Astrocyte of the spinal cord (primary cell): ENCODE data around the gene FXYD3.
A peak's percentile ranks its signal among the peaks of the same experiment; 100 is the strongest.

Experiments used
- DNase-seq: peaks from one replicate; pipeline ENCODE4 v3.0.0; 2011; ENCODE audit warnings: low read depth, low spot score
- H3K4me3 ChIP-seq: 2 replicates; pipeline ENCODE4 v1.5.1; 2011; ENCODE audit warnings: low read depth, mild to moderate bottlenecking, low read length, moderate library complexity
- CTCF ChIP-seq: IDR thresholded peaks from 2 replicates; pipeline ENCODE4 v1.5.1; 2012; ENCODE audit warnings: low read depth, mild to moderate bottlenecking, low read length, inconsistent platforms
- in situ Hi-C: cut with HindIII; loops from 2 replicates; pipeline ENCODE4 v1.10.0; 2017; ENCODE audit warnings: low sequenced_read_pairs

FXYD3 gene

GRCh38 chr19:35134601-35135242 is 19.1 kb downstream of the FXYD3 start, which contains the start of gene LGI4:
TSS of gene LGI4 (minus strand) at chr19:35135059. CDS start at chr19:35134680, 379 bp downstream.
- no peak for TF ChIP-seq CTCF
- DNase-seq, result no peak
- in situ Hi-C loops, result no loop called here
- H3K4me3 ChIP-seq, result no peak within 1 kb of the TSS

GRCh38 chr19:35135389-35135909 is 19.8 kb downstream of the FXYD3 start:
- in situ Hi-C loops, result no loop called here
- peak; percentile 89 for TF ChIP-seq CTCF
- DNase-seq, result peak; percentile 44
- H3K4me3 ChIP-seq, result no peak overlapping the region

- no peak overlapping the region for H3K4me3 ChIP-seq
- in situ Hi-C loops, result no loop called here
- DNase-seq, result no peak
- TF ChIP-seq CTCF, result no peak
Measured at GRCh38 chr19:35136231-35136630, 20.6 kb downstream of the FXYD3 start.

- H3K4me3 ChIP-seq, result no peak overlapping the region
Measured at GRCh38 chr19:35136977-35137702, 21.5 kb downstream of the FXYD3 start.

GRCh38 chr19:35138305-35138892 is 22.8 kb downstream of the FXYD3 start, which contains the start of gene FXYD1:
TSS of gene FXYD1 (plus strand) at chr19:35138824. CDS start at chr19:35140080, 1,256 bp downstream.
- TF ChIP-seq CTCF, result no peak
- in situ Hi-C loops, result no loop called here
- H3K4me3 ChIP-seq, result no peak within 1 kb of the TSS
- DNase-seq, result no peak

More at GRCh38 chr19:35136977-35137702, 21.5 kb downstream of the FXYD3 start:
- in situ Hi-C loops, result no loop called here
- no peak for DNase-seq
- TF ChIP-seq CTCF, result no peak

- H3K4me3 ChIP-seq, result no peak overlapping the region
- TF ChIP-seq CTCF, result no peak
- in situ Hi-C loops, result no loop called here
- DNase-seq, result no peak
Measured at GRCh38 chr19:35140207-35140961, 24.8 kb downstream of the FXYD3 start.
